HG03439 (cell line): ENCODE measurements around the gene CCL18.
A peak's percentile ranks its signal among the peaks of the same experiment; 100 is the strongest.
"Not testable (repeated sequence)": the region's sequence is repeated elsewhere in the genome, so short reads cannot be mapped to it uniquely, and the experiment has no call there.

Source experiments
- ATAC-seq: cut with Tn5 transposase; IDR thresholded peaks from one replicate; pipeline ENCODE4 v1.9.1; 2021; ENCODE audit warnings: mild to moderate bottlenecking, moderate library complexity; ENCODE audit not compliant: unreplicated experiment

CCL18 gene

GRCh38 chr17:36099004-36099403, 34.9 kb downstream of the CCL18 start:
- ATAC-seq = not testable (repeated sequence)

DNA sequence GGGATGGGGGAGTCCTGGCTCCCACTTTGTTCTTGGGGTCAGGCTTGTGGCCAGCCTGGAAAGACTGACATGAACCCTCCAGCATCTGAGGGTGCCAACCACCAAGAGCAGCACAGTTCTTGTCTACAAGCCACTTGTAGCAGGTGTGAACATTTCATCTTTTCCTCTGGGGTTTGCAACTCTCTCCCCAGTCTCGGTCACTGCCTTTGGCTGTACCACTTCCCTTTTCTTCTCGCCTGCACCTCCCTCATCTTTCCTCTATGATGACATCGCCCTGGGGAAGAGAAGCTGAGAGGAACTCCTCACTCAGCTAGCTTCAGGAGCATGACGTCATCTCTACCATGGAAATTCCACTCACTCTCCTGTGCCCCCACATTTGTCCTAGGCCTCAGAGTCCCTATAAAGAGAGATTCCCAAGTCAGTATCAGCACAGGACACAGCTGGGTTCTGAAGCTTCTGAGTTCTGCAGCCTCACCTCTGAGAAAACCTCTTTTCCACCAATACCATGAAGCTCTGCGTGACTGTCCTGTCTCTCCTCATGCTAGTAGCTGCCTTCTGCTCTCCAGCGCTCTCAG, 39.4 kb downstream of the CCL18 start, which contains the start of gene CCL4:
Gene CCL4, plus strand, starts transcription at position 427 of the 575 bp plus-strand sequence. Its CDS starts 79 bp downstream, at position 506.
- peak; percentile 61 for ATAC-seq

GRCh38 chr17:36104246-36104645, 40.2 kb downstream of the CCL18 start:
- not testable (repeated sequence) for ATAC-seq

GRCh38 chr17:36104701-36105181, 40.7 kb downstream of the CCL18 start:
- ATAC-seq = no peak

GRCh38 chr17:36105781-36106492, 41.9 kb downstream of the CCL18 start:
- ATAC-seq = no peak

GRCh38 chr17:36106493-36106835, 42.4 kb downstream of the CCL18 start:
- no peak for ATAC-seq

DNA sequence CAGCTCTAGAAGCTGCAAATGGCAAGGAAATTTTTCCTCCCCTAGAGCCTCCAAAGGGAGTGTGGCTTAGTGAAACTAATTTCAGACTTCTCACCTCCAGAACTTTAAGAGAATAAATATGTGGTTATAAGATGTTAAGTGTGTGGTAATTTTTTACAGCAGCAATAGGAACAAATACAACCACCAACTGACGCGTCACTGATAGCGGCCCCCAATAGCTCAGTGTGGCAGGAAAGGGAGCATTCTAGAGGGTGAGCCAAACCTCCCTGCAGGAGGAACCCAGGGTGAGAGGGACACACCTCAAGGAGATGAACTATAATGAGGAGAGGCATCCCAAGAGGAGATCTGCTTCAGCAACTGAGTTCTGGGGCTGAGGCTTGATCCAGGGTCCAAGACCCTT, 43.6 kb downstream of the CCL18 start:
- no peak for ATAC-seq

DNA sequence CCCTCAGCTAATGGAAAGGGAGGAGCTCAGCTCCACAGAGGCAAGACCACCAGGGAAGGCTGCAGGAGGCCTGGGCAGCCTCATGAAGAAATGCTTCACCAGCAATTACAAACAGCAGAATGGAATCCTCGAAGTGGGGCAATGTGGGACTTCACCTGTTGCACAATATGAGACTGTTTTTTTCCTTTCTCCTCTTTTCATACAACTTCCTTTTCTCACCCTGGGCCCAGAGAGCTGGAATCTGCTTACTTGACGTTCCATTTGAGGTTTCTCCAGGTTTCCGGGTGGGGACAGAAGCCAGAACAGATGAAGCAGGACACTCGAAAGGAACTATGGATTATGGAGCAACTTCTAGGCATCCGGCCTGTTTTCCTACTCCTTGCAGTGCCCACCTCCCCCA, 44.2 kb downstream of the CCL18 start:
- not testable (repeated sequence) for ATAC-seq

- no peak for ATAC-seq
Measured at GRCh38 chr17:36111068-36111490, 47.0 kb downstream of the CCL18 start.

GRCh38 chr17:36112572-36112971, 48.5 kb downstream of the CCL18 start:
- ATAC-seq = no peak

DNA sequence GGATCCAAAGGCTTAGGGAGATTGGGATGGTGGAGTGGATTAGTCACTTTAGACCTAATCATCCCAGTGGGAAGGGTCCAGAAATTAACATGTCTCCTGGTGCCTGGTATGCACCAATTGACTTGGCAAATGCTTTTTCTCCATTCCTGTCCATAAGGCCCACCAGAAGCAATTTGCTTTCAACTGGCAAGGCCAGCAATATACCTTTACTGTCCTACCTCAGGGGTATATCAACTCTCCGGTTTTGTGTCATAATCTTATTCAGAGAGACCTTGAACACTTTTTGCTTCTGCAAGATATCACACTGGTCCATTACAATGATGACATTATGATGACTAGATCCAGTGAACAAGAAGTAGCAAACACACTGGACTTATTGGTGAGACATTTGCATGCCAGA, 49.1 kb downstream of the CCL18 start:
- not testable (repeated sequence) for ATAC-seq

DNA sequence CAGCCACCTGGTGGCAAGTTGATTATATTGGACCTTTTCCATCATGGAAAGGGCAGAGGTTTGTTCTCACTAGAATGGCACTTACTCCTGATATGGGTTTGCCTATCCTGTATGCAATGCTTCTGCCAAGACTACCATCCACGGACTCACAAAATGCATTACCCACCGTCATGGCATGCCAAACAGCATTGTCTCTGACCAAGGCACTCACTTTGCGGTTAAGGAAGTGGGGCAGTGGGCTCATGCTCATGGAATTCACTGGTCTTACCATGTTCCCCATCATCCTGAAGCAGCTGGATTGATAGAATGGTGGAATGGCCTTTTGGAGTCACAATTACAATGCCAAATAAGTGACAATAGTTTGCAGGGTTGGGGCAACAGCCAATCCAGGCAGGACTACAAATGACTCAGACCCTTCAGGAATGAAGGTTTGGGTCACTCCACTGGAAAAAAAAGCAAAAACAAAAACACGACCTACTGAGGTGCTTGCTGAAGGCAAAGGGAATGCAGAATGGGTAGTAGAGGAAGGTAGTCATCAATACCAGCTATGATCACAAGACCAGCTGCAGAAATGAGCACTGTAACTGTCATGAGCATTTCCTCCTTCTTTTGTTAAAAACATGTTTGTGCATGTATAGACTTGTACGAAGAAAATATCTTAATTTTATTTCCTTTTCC, 51.0 kb downstream of the CCL18 start:
- not testable (repeated sequence) for ATAC-seq

DNA sequence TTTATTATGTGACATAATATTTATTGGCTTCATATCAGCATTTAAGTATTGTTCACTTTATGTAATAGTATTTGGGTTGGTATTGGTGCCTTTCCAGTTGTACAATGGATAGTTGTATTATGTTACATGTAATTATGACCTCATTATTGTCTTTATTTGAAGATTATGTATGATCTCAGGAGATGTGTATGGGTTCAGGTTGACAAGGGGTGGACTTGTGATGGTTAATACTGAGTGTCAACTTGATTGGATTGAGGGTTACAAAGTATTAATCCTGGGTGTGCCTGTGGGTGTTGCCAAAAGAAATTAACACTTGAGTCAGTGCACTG, 51.5 kb downstream of the CCL18 start:
- ATAC-seq = not testable (repeated sequence)

- ATAC-seq = no peak
Measured at GRCh38 chr17:36117505-36118382, 53.7 kb downstream of the CCL18 start.

GRCh38 chr17:36118477-36119353, 54.6 kb downstream of the CCL18 start:
- ATAC-seq = no peak

- ATAC-seq = no peak
Measured at GRCh38 chr17:36120221-36120620, 56.1 kb downstream of the CCL18 start.

DNA sequence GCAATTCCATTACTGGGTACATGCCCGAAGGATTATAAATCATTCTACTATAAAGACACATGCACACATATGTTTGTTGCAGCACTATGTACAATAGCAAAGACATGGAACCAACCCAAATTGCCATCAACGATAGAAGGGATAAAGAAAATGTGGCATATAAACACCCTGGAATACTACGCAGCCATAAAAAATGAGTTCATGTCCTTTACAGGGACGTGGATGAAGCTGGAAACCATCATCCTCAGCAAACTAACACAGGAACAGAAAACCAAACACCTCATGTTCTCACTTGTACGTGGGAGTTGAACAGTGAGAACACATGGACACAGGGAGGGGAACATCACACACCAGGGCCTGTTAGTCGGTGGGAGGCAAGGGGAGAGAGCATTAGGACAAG, 57.0 kb downstream of the CCL18 start:
- not testable (repeated sequence) for ATAC-seq
